BLaER1 (cell line): Measurements from ENCODE around the gene LSP1.

Experiments
- H3K27ac ChIP-seq: shearing (Covaris generic); formaldehyde crosslinking; 2 replicates; pipeline ENCODE4 v1.8.1; 2022
- H3K27me3 ChIP-seq: shearing (Covaris generic); formaldehyde crosslinking; 2 replicates; pipeline ENCODE4 v1.8.1; 2022
- H3K36me3 ChIP-seq: shearing (Covaris generic); formaldehyde crosslinking; 2 replicates; pipeline ENCODE4 v1.8.1; 2022
- H3K4me1 ChIP-seq: shearing (Covaris generic); formaldehyde crosslinking; 2 replicates; pipeline ENCODE4 v1.8.1; 2022
- H3K4me2 ChIP-seq: shearing (Covaris generic); formaldehyde crosslinking; 2 replicates; pipeline ENCODE4 v1.8.1; 2022
- H3K4me3 ChIP-seq: shearing (Covaris generic); formaldehyde crosslinking; 2 replicates; pipeline ENCODE4 v1.8.1; 2022
- H3K9ac ChIP-seq: shearing (Covaris generic); formaldehyde crosslinking; 2 replicates; pipeline ENCODE4 v1.8.1; 2022
- H3K9me3 ChIP-seq: shearing (Covaris generic); formaldehyde crosslinking; 2 replicates; pipeline ENCODE4 v1.8.1; 2022
- H4K20me1 ChIP-seq: shearing (Covaris generic); formaldehyde crosslinking; 2 replicates; pipeline ENCODE4 v1.8.1; 2022
- Cebpa-rat ChIP-seq: shearing (Covaris generic); IDR thresholded peaks from 2 replicates; pipeline ENCODE4 v1.8.1; 2022

Gene LSP1

DNA sequence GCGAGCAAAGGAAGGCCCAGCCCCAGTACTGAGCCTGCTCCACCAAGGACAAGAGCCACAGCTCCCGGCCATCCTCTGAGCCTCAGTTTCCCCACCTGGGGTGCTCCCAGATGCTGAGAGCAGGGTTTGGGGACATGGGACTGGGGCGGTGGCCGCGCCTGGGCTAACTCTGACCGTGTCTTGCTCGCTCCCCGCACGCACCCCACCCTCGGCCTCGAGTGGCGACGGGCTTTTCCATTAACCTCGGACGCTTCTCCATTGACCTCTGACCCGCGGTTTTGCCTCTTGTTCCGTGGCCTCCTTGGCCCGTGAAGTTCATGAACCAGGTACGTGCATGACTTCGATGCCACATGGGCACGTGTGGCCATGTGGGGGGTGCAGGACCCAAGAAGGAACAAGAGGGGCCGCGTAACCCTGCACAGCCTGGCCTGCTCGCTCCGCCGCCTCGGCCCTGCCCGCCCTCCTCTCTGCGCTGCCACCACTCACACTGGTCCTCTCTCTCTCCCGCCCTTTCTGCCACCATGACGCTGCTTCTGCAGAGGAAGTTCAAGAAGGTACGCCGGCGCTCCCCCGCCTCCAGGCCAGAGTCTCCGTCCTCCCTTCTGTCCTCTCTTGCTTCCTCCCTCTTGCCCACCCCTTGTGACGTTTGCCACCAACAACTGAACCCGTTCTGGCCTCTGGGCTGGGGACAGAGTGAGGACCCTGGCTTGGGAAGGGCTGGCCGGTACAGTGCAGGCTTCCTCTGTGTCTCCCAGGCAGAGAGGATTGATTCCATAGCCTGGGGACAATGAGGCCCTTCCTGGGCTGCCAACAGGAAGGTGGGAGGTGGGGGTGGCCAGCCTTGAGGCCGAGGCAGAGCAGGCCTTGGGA, 73.5 kb downstream of the LSP1 start:
- no peak overlapping the region for H3K27ac ChIP-seq
- H3K27me3 ChIP-seq = no peaks in the 10 kb centered on the region
- no peaks in the 10 kb centered on the region for H3K9me3 ChIP-seq
- no peaks in the 10 kb centered on the region for H3K36me3 ChIP-seq
- H3K4me2 ChIP-seq = no peak overlapping the region
- no peak overlapping the region for H3K4me3 ChIP-seq
- H3K4me1 ChIP-seq = peaks cover 33% of the 10 kb centered on the region
- H3K9ac ChIP-seq = no peak overlapping the region
- TF ChIP-seq Cebpa-rat = no peak
- no peaks in the 10 kb centered on the region for H4K20me1 ChIP-seq

DNA sequence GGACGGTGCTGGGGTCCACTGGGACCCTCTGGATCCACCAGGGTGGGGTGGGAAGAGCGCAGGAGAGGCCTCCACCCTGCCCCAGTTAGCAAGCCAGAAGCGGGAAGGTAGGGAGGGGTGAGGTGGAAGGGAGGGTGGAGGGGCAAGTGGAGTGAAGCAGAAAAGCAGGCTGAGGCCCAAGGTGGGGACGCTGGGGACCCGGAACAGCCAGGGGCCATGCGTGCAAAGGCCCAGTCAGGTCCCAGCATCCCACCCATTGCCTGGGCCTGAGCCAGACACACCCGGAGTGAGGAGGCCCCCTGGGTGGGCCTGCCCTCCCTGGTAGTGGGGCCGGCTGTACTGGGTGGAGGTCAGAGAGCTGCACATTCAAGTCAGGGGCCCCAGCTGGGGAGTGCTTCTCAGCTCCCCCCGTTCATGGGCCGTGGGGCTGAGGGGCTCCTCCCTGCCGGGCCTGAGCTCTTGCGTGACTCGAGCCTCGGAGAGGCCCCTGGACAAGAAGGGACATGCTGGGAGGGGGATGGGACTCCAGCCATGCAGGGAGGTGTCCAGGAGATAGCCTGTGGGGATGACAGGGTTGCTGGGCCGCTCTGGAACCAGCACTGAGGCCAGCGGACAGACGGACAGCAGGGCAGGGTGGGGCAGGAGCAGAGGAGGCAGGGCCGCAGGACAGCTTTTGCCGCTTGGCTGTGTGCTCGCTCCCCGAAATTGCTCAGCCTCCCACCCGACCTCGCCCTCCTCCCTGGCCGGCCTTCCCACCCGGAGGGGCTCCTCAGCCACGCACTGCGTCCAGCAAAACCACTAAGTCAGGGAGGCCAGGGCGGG, 74.4 kb downstream of the LSP1 start:
- Histone ChIP-seq H3K4me2 (no peak overlapping the region), H3K27me3 (no peaks in the 10 kb centered on the region; the same call in 1 of the 2 replicates), H3K4me3 (no peak overlapping the region), H3K4me1 (peaks cover 33% of the 10 kb centered on the region), H3K27ac (no peak overlapping the region), H4K20me1 (no peaks in the 10 kb centered on the region), H3K9me3 (no peaks in the 10 kb centered on the region), H3K9ac (no peak overlapping the region), H3K36me3 (no peaks in the 10 kb centered on the region)
- no peak for TF ChIP-seq Cebpa-rat

DNA sequence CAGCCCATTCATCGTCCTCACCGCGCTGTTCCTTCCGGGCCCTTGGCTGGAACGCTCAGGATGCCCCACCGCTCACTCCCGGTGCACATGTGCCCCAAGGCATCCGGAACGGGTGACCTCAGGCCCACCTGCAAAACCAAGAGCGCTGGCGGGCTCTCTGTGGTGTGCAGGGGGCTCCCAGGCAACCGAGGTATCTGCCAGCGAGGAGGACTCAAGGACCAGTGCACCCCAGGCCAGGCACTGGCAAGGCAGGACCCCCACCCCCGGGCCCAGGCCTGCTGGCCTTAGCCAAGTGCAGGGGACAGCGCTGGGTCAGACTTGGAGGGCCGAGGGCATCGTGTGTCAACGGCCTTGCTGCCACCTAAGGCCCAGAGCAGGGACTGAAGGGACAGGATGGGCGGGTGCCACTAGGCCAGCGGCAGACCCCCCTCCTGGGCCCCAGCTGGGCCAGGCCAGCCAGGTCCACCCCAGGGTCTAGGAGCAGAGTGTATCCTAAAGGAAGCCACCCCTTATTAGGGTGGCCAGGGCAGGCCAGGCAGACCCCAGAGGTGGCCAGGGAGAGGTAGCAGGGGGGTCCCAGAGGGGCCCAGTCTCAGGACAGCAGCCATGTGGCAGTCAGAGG, 75.1 kb downstream of the LSP1 start:
- Histone ChIP-seq H4K20me1 (no peaks in the 10 kb centered on the region), H3K4me1 (peaks cover 27% of the 10 kb centered on the region), H3K4me3 (no peak overlapping the region), H3K36me3 (no peaks in the 10 kb centered on the region), H3K9ac (no peak overlapping the region), H3K27me3 (no peaks in the 10 kb centered on the region; the same call in 1 of the 2 replicates), H3K9me3 (no peaks in the 10 kb centered on the region), H3K27ac (no peak overlapping the region), H3K4me2 (no peak overlapping the region)
- no peak for TF ChIP-seq Cebpa-rat

DNA sequence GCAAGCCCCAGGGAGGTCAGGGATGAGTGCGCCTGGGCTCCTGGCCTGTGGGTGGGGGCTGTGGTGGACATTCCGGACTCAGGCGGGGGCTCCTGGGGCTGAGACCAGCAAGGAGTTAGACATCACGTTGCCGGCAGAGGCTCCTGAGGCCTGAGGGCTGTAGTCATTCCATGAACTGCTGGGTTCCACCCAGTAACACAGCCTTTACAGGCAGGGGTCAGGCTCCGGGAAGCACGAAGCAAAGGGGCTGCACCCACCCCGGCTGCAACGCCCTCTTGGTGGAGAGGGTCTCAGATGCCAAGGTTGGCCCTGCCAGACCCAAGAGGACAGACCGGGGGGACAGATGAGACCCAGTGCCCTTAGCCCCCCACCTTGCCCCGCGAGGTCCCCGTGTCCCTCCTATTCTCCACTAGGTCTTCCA, 75.6 kb downstream of the LSP1 start:
- Histone ChIP-seq H4K20me1 (no peaks in the 10 kb centered on the region), H3K4me1 (peaks cover 22% of the 10 kb centered on the region), H3K4me3 (no peak overlapping the region), H3K9me3 (no peaks in the 10 kb centered on the region), H3K9ac (no peak overlapping the region), H3K36me3 (no peaks in the 10 kb centered on the region), H3K27me3 (no peaks in the 10 kb centered on the region; the same call in 1 of the 2 replicates), H3K27ac (no peak overlapping the region), H3K4me2 (no peak overlapping the region)
- no peak for TF ChIP-seq Cebpa-rat

DNA sequence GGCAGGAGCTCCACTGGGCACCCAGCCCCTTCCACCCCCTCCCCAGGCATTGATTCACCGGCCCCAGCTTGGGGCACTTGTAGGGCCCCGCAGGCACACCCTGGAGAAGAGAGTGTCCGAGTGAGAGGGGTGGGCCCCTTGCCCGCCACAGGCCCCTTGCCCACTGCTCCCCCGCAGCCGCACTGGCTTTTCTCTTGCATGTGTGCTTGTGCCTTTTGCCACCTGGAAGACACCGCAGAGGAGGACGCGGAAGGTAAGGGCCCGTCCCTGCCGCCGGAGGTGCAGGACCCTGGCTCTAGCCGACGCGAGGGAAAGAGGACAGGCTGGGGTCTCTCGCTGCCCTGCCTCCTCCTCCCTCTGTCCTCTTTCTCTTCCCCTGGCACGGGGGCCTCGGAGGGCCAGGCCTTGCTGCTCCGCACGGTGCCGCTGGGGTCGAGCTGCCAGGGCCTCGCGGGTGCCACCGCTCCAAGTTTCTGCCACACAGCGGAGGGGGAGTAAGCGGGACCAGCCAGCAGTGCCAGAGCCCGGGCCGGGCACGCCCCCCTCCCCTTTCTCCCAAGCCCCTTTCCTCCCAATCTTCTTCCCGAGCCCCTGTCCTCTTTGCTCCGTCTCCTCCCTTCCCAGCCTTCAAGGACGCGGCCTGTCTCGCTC, 76.1 kb downstream of the LSP1 start:
- H3K9ac ChIP-seq = no peak overlapping the region
- no peaks in the 10 kb centered on the region for H3K9me3 ChIP-seq
- no peak overlapping the region for H3K4me2 ChIP-seq
- H3K27ac ChIP-seq = no peak overlapping the region
- no peaks in the 10 kb centered on the region for H3K36me3 ChIP-seq
- no peak for TF ChIP-seq Cebpa-rat
- no peaks in the 10 kb centered on the region; the same call in 1 of the 2 replicates for H3K27me3 ChIP-seq
- no peaks in the 10 kb centered on the region for H4K20me1 ChIP-seq
- peaks cover 22% of the 10 kb centered on the region for H3K4me1 ChIP-seq
- no peak overlapping the region for H3K4me3 ChIP-seq

DNA sequence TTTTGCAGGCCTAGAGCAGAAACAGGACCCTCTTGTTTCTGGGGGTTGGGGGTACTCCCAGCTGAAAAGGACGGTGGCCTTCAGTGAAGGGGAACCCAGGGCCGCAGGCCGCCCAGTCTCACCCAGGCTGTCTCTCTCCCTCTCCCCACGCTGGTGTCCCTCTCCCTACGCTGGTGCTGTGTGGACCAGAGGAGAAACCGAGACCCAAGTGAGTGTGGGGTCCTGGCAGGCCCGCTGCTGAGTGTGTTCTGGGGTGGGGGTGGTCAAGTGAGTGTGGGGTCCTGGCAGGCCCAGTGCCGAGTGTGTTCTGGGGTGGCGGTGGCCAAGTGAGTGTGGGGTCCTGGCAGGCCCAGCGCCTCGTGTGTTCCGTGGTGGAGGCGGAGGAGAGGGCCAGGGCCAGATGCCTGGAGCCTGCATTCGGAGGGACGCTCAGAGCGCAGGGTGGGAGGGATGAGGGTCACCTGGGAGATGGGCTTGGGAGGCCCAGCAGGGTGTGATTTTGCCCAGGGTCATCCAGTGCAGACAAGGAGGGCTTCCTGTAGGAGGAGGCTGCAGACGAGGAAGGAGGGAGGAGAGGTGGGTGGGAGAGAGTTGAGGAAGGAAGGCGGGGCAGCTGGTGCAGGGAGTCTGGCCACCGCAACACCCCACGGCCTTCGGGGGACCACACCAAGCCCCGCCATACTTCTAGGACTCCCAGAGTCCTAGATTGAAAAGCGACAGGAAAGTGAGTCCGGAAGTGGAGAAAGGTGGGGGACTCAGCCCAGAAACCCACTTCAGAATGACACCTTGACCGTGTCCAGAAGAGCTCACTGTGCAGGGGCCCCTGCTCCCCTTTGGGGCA, 77.0 kb downstream of the LSP1 start:
- H3K9ac ChIP-seq = no peak overlapping the region
- no peak overlapping the region for H3K4me3 ChIP-seq
- no peaks in the 10 kb centered on the region; the same call in 1 of the 2 replicates for H3K27me3 ChIP-seq
- no peak overlapping the region for H3K27ac ChIP-seq
- no peak for TF ChIP-seq Cebpa-rat
- no peaks in the 10 kb centered on the region for H3K9me3 ChIP-seq
- H4K20me1 ChIP-seq = no peaks in the 10 kb centered on the region
- peaks cover 30% of the 10 kb centered on the region for H3K4me1 ChIP-seq
- no peaks in the 10 kb centered on the region for H3K36me3 ChIP-seq
- peak overlapping the region; percentile 59 for H3K4me2 ChIP-seq

DNA sequence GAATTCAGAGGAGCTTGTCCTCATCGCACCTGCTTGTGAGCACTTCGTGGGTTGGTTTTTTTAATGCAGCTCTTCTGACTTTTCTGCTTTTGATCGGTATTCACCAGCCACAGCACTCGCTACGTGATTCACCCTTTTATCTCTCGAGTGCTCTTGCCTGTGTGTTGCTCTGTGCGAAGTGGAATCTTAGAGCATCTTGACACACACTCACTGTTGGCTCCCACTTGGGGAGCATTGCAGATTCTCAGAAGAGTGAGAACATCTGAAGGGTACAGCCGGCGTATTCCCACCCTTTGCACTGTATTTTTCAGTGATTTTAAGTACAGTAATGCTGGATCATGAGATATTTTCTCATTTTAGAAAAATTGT, 77.6 kb downstream of the LSP1 start:
- Histone ChIP-seq H3K27ac (no peak overlapping the region), H4K20me1 (no peaks in the 10 kb centered on the region), H3K27me3 (no peaks in the 10 kb centered on the region; the same call in 1 of the 2 replicates), H3K4me2 (peak overlapping the region; percentile 59), H3K4me3 (no peak overlapping the region), H3K36me3 (no peaks in the 10 kb centered on the region), H3K9ac (no peak overlapping the region), H3K9me3 (no peaks in the 10 kb centered on the region), H3K4me1 (peaks cover 36% of the 10 kb centered on the region)
- no peak for TF ChIP-seq Cebpa-rat

DNA sequence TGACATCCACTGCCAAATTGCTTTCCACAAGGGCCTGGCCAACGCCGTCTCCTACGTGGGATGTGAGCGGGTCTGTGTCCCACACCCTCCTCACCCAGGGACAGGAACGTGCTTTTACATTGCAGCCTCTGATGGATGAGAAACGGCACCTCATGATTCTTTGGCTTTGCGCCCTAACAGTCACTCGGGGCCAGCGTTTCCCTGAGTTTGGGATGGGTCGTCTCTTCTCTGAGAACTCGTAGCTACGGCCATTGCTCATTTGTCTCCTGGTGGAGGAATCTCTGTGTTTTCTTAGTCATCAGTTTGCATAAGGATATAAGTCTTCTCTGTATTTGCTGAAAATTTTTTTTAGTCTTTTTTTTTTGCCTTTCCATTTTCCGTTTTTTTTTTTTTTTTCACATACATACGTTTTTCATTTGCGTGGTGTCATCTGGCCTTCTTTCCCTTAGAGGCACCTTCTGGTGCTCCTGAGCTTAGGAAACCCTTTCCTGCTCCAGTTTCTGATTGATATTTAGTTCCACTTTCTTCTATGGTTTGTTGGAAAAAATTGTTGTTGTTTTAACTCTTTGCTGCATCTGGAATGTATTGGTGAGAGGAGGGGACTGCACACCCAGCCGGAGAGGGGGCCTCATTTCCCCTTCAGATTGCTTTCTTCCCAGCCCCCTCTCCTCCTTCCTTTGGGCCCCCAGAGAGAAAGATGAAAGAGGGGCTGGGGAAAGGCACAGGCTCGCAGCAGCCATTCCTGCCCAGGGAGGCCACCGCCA, 78.6 kb downstream of the LSP1 start:
- H3K36me3 ChIP-seq = no peaks in the 10 kb centered on the region
- H3K27ac ChIP-seq = no peak overlapping the region
- no peak overlapping the region for H3K9ac ChIP-seq
- H3K4me3 ChIP-seq = no peak overlapping the region
- H4K20me1 ChIP-seq = no peaks in the 10 kb centered on the region
- peaks cover 45% of the 10 kb centered on the region for H3K4me1 ChIP-seq
- no peaks in the 10 kb centered on the region; the same call in 1 of the 2 replicates for H3K27me3 ChIP-seq
- no peak for TF ChIP-seq Cebpa-rat
- no peaks in the 10 kb centered on the region for H3K9me3 ChIP-seq
- H3K4me2 ChIP-seq = peak overlapping the region; percentile 56
